Keratinocyte (primary cell): ENCODE measurements around the gene NANOS3. TPM values are rescaled to one million over a fixed set of nuclear protein-coding genes. Genes with fewer than 3 reads are reported as not detected.

ENCODE experiments used
- DNase-seq: peaks from one replicate; pipeline ENCODE4 v3.0.0-alpha.2; 2011; ENCODE audit warnings: low read depth, missing footprints, low spot score
- FAIRE-seq: peaks from 2 replicates; lab custom pipeline; 2011; peaks lifted over from hg19 to GRCh38; lab: Jason Lieb, UNC
- H2AFZ ChIP-seq: 2 replicates; pipeline ENCODE4 v1.6.0; 2012; ENCODE audit warnings: low read length, control low read depth, inconsistent platforms; ENCODE audit not compliant: control insufficient read depth
- H3K27ac ChIP-seq: 2 replicates; pipeline ENCODE4 v1.5.1; 2011; ENCODE audit warnings: low read length; ENCODE audit not compliant: control insufficient read depth, insufficient read depth
- H3K27me3 ChIP-seq: 3 replicates; pipeline ENCODE4 v1.6.0; 2011; ENCODE audit warnings: low read length; ENCODE audit not compliant: control insufficient read depth, insufficient read depth; ENCODE audit errors: extremely low read depth
- H3K36me3 ChIP-seq, 2 experiments: 2 replicates in 1 of 2; 3 replicates in 1 of 2; pipeline ENCODE4 v1.5.1; 2011; ENCODE audit warnings: low read length in 2 of 2, mild to moderate bottlenecking in 1 of 2; ENCODE audit not compliant: control insufficient read depth in 2 of 2, insufficient read depth in 2 of 2; ENCODE audit errors: extremely low read depth in 1 of 2
- H3K4me1 ChIP-seq: 3 replicates; pipeline ENCODE4 v1.5.1; 2011; ENCODE audit warnings: low read length; ENCODE audit not compliant: control insufficient read depth, insufficient read depth; ENCODE audit errors: extremely low read depth
- H3K4me2 ChIP-seq: 3 replicates; pipeline ENCODE4 v1.6.0; 2011; ENCODE audit warnings: low read depth, low read length; ENCODE audit not compliant: control insufficient read depth, insufficient read depth; ENCODE audit errors: extremely low read depth
- H3K4me3 ChIP-seq, 3 experiments: fragments of 200-600 bp in 1 of 3; sonication (generic) in 1 of 3; 2 replicates in 2 of 3; 3 replicates in 1 of 3; pipeline ENCODE4 v1.5.1; 2011 to 2016; ENCODE audit warnings: low read length in 3 of 3, mild to moderate bottlenecking in 3 of 3, control low read depth in 2 of 3, inconsistent platforms in 1 of 3, low read depth in 1 of 3, mixed read lengths in 1 of 3, mixed run types in 1 of 3, moderate library complexity in 1 of 3; ENCODE audit not compliant: control insufficient read depth in 2 of 3, insufficient read depth in 2 of 3; ENCODE audit errors: extremely low read depth in 1 of 3
- H3K79me2 ChIP-seq: 2 replicates; pipeline ENCODE4 v1.6.0; 2012; ENCODE audit warnings: low read length; ENCODE audit not compliant: control insufficient read depth, insufficient read depth
- H3K9ac ChIP-seq: 3 replicates; pipeline ENCODE4 v1.6.0; 2011; ENCODE audit warnings: low read length; ENCODE audit not compliant: control insufficient read depth, insufficient read depth; ENCODE audit errors: extremely low read depth
- H3K9me1 ChIP-seq: 3 replicates; pipeline ENCODE4 v1.6.0; 2011; ENCODE audit warnings: low read length; ENCODE audit not compliant: control insufficient read depth, insufficient read depth; ENCODE audit errors: extremely low read depth
- H3K9me3 ChIP-seq: 2 replicates; pipeline ENCODE4 v1.5.1; 2012; ENCODE audit warnings: low read depth, low read length; ENCODE audit not compliant: control insufficient read depth
- H4K20me1 ChIP-seq: 3 replicates; pipeline ENCODE4 v1.6.0; 2011; ENCODE audit warnings: low read length; ENCODE audit not compliant: control insufficient read depth, insufficient read depth; ENCODE audit errors: extremely low read depth
- CTCF ChIP-seq, 3 experiments: IDR thresholded peaks in 1 of 3; conservative IDR thresholded peaks in 1 of 3; optimal IDR thresholded peaks in 1 of 3; 2 replicates in 2 of 3; 3 replicates in 1 of 3; pipeline versions ENCODE3 to v1.5.1; 2011; ENCODE audit warnings: low read length in 3 of 3, mild to moderate bottlenecking in 3 of 3, moderate library complexity in 2 of 3, control low read depth in 1 of 3, inconsistent platforms in 1 of 3; ENCODE audit not compliant: insufficient read depth in 2 of 3; ENCODE audit errors: extremely low read depth in 1 of 3
- EZH2 ChIP-seq: IDR thresholded peaks from one replicate; pipeline ENCODE4 v1.6.1; 2012; ENCODE audit warnings: inconsistent platforms, mild to moderate bottlenecking, low read length, moderate library complexity
- dilution Hi-C: fragments of 300-500 bp; cut with MboI; formaldehyde crosslinking; loops from one replicate; pipeline ENCODE4 v1.7.0; 2020; ENCODE audit warnings: low sequenced_read_pairs; ENCODE audit not compliant: extremely low pct_ligation_motif_present
- polyA plus RNA-seq, 5 experiments: library from polyadenylated mRNA; depleted of rRNA in 3 of 5; stranded (reverse) in 3 of 5; stranded (forward) in 1 of 5; unstranded in 1 of 5; fragments of >200 nt; gene quantifications; 1 replicate in 1 of 5; 2 replicates in 3 of 5; 3 replicates in 1 of 5; pipeline versions ENCODE4 v1.2.1 to v1.2.3, GENCODE V29; 2011 to 2012; ENCODE audit warnings: missing spikeins in 2 of 5, low read depth in 1 of 5, low replicate concordance in 1 of 5

NANOS3 gene
- polyA plus RNA-seq, 1 donor (not counting 4 experiments of a cell fraction or from before 2014, with no cell fraction given): 0.18 TPM

- Histone ChIP-seq H3K9ac (peak overlapping the region; percentile 35), H3K79me2 (no peaks in the 10 kb centered on the region), H3K9me1 (no peaks in the 10 kb centered on the region), H3K4me1 (peaks cover 58% of the 10 kb centered on the region), H3K36me3 (no peaks in the 10 kb centered on the region), H3K27ac (peak overlapping the region; percentile 55), H4K20me1 (no peaks in the 10 kb centered on the region), H3K4me2 (no peak overlapping the region), H2AFZ (no peak overlapping the region), H3K4me3 (no peak overlapping the region), H3K27me3 (no peaks in the 10 kb centered on the region), H3K9me3 (no peaks in the 10 kb centered on the region)
- no peak for TF ChIP-seq CTCF (optimal IDR thresholded peaks at IDR 0.05 in 1 of 3, IDR thresholded peaks at IDR 0.05 in 1 of 3, conservative IDR thresholded peaks at IDR 0.05 in 1 of 3; ENCODE audit: extremely low read depth in 1 of 3, insufficient read depth in 2 of 3, low read length in 3 of 3)
- TF ChIP-seq EZH2: no peak
- dilution Hi-C loops: no loop called here
- DNase-seq: no peak
- FAIRE-seq: no peak
Measured at GRCh38 chr19:13848798-13849676, 27.9 kb upstream of the NANOS3 start.

- peak overlapping the region; percentile 63 for H2AFZ ChIP-seq
- H3K9me1 ChIP-seq: no peaks in the 10 kb centered on the region
- dilution Hi-C loops: no loop called here
- TF ChIP-seq CTCF (optimal IDR thresholded peaks at IDR 0.05 in 1 of 3, IDR thresholded peaks at IDR 0.05 in 1 of 3, conservative IDR thresholded peaks at IDR 0.05 in 1 of 3; ENCODE audit: extremely low read depth in 1 of 3, insufficient read depth in 2 of 3, low read length in 3 of 3): no peak
- TF ChIP-seq EZH2: no peak
- peak overlapping the region; percentile 87 for H3K4me2 ChIP-seq
- H3K27me3 ChIP-seq: no peaks in the 10 kb centered on the region
- H3K27ac ChIP-seq: peak overlapping the region; percentile 99
- no peaks in the 10 kb centered on the region for H3K79me2 ChIP-seq
- no peaks in the 10 kb centered on the region for H3K9me3 ChIP-seq
- FAIRE-seq: no peak
- peaks cover 48% of the 10 kb centered on the region for H3K4me1 ChIP-seq
- no peak for DNase-seq
- H3K36me3 ChIP-seq: no peaks in the 10 kb centered on the region
- H3K4me3 ChIP-seq: peak overlapping the region; percentile 35 to 54 (median 45)
- H3K9ac ChIP-seq: peak overlapping the region; percentile 95
- no peaks in the 10 kb centered on the region for H4K20me1 ChIP-seq
Measured at GRCh38 chr19:13849991-13850909, 26.7 kb upstream of the NANOS3 start.
